B cell (primary cell): ENCODE measurements around the gene MAP6. TPM values are rescaled to one million over a fixed set of nuclear protein-coding genes. Genes with fewer than 3 reads are reported as not detected.

ENCODE experiments used
- ATAC-seq: fragments of 200-7000 bp; cut with Tn5 transposase; one replicate; pipeline ENCODE4 v1.10.0; 2021; ENCODE audit warnings: low read depth, mild to moderate bottlenecking, moderate number of reproducible peaks, moderate library complexity
- CTCF ChIA-PET: fragments of 350-600 bp; sonication (Branson Sonifier 250); formaldehyde crosslinking; loops from one replicate; lab custom pipeline; 2021; ENCODE audit warnings: antibody characterized with exemption, inconsistent platforms; lab: Charles Lee
- POLR2A ChIA-PET: fragments of 350-600 bp; sonication (Branson Sonifier 250); formaldehyde crosslinking; loops from one replicate; lab custom pipeline; 2021; ENCODE audit warnings: antibody characterized with exemption; lab: Charles Lee
- DNase-seq: peaks from one replicate; pipeline ENCODE4 v3.0.0; 2013
- H2AFZ ChIP-seq: 2 replicates; pipeline ENCODE4 v1.6.1; 2012; ENCODE audit warnings: mild to moderate bottlenecking, low read depth, low read length; ENCODE audit not compliant: insufficient read depth, poor library complexity, severe bottlenecking
- H3K27ac ChIP-seq, 2 donors: 1 replicate in 1 of 2; 2 replicates in 1 of 2; pipeline ENCODE4 v1.5.1; 2012 to 2013; ENCODE audit warnings: low read length in 2 of 2, mild to moderate bottlenecking in 2 of 2, moderate library complexity in 1 of 2
- H3K27me3 ChIP-seq, 4 experiments: fragments of 200-600 bp in 1 of 4; sonication (generic) in 1 of 4; replicated peaks in 1 of 4; 1 replicate in 2 of 4; 2 replicates in 2 of 4; pipeline versions ENCODE4 v1.6.1 to v1.7.0; 2013 to 2016; ENCODE audit warnings: low read length in 3 of 4, mild to moderate bottlenecking in 2 of 4, mixed read lengths in 1 of 4, moderate library complexity in 1 of 4; ENCODE audit not compliant: insufficient read depth in 4 of 4, control insufficient read depth in 3 of 4; ENCODE audit errors: control extremely low read depth in 1 of 4
- H3K36me3 ChIP-seq, 2 experiments: replicated peaks in 1 of 2; 1 replicate in 1 of 2; 2 replicates in 1 of 2; pipeline versions ENCODE4 v1.6.1 to v1.7.1; 2013; ENCODE audit warnings: low read length in 1 of 2; ENCODE audit not compliant: insufficient read depth in 2 of 2, control insufficient read depth in 1 of 2; ENCODE audit errors: control extremely low read depth in 1 of 2, extremely low read depth in 1 of 2
- H3K4me1 ChIP-seq, 2 donors: fragments of 200-600 bp in 1 of 2; sonication (generic) in 1 of 2; 1 replicate in 1 of 2; 2 replicates in 1 of 2; pipeline versions ENCODE4 v1.5.1 to v1.6.1; 2013 to 2017; ENCODE audit warnings: low read length in 2 of 2; ENCODE audit not compliant: control insufficient read depth in 2 of 2, insufficient read depth in 2 of 2
- H3K4me2 ChIP-seq: replicated peaks from 2 replicates; pipeline ENCODE3; 2012; ENCODE audit warnings: mild to moderate bottlenecking, low read depth, low read length; ENCODE audit not compliant: poor library complexity, severe bottlenecking
- H3K4me3 ChIP-seq, 5 experiments: fragments of 200-600 bp in 1 of 5; sonication (generic) in 1 of 5; 1 replicate in 3 of 5; 2 replicates in 2 of 5; pipeline versions ENCODE4 v1.5.1 to v1.7.0; 2011 to 2016; ENCODE audit warnings: low read length in 4 of 5, mild to moderate bottlenecking in 4 of 5, low read depth in 2 of 5, control low read depth in 1 of 5, moderate library complexity in 1 of 5; ENCODE audit not compliant: insufficient read depth in 1 of 5; ENCODE audit errors: control extremely low read depth in 1 of 5, extremely low read depth in 1 of 5
- H3K79me2 ChIP-seq: fragments of 200-600 bp; sonication (generic); one replicate; pipeline ENCODE4 v1.6.0; 2016; ENCODE audit warnings: low read length; ENCODE audit not compliant: control insufficient read depth, insufficient read depth
- H3K9ac ChIP-seq: fragments of 200-600 bp; sonication (generic); 2 replicates; pipeline ENCODE4 v1.6.1; 2017; ENCODE audit warnings: mild to moderate bottlenecking, low read length, moderate library complexity
- H3K9me3 ChIP-seq, 3 donors: one replicate each; pipeline versions ENCODE4 v1.6.1 to v1.7.1; 2013; ENCODE audit warnings: low read length in 2 of 3; ENCODE audit not compliant: control insufficient read depth in 2 of 3, insufficient read depth in 1 of 3; ENCODE audit errors: control extremely low read depth in 1 of 3
- H4K20me1 ChIP-seq: 2 replicates; pipeline ENCODE4 v1.6.0; 2012; ENCODE audit warnings: mild to moderate bottlenecking, low read length; ENCODE audit not compliant: insufficient read depth, control insufficient read depth, poor library complexity, severe bottlenecking
- H3K27ac Mint-ChIP-seq: one replicate; pipeline ENCODE4 v1.8.0; 2021; ENCODE audit warnings: mixed read lengths
- H3K27me3 Mint-ChIP-seq: one replicate; pipeline ENCODE4 v1.8.0; 2021; ENCODE audit warnings: mixed read lengths
- H3K4me1 Mint-ChIP-seq: one replicate; pipeline ENCODE4 v1.8.0; 2021; ENCODE audit warnings: mixed read lengths
- H3K4me3 Mint-ChIP-seq: one replicate; pipeline ENCODE4 v1.8.0; 2021; ENCODE audit warnings: mixed read lengths
- H3K9me3 Mint-ChIP-seq: one replicate; pipeline ENCODE4 v1.8.0; 2022; ENCODE audit warnings: mixed read lengths; ENCODE audit not compliant: insufficient read depth
- EZH2 ChIP-seq: IDR thresholded peaks from 2 replicates; pipeline ENCODE4 v1.6.1; 2012; ENCODE audit warnings: borderline replicate concordance, low read depth, mild to moderate bottlenecking, moderate library complexity, low read length; ENCODE audit not compliant: insufficient read depth, poor library complexity, severe bottlenecking
- WGBS: methylation state at CpG from one replicate; pipeline ENCODE4 v1.1.5; 2013; ENCODE audit warnings: missing lambda C conversion rate; ENCODE audit not compliant: insufficient coverage; 5-methylcytosine and 5-hydroxymethylcytosine counted together
- intact Hi-C: fragments of 100-400 bp; cut with micrococcal nuclease; formaldehyde crosslinking; loops from one replicate; pipeline ENCODE4 v1.10.0; 2022
- polyA plus RNA-seq: library from polyadenylated mRNA; depleted of rRNA; stranded (reverse); fragments of >200 nt; gene quantifications from 2 replicates; pipeline ENCODE4 v1.2.3, GENCODE V29; 2012
- total RNA-seq, 2 donors: library from RNA; stranded (reverse); fragments of 120-200 nt in 1 of 2; gene quantifications; 1 replicate in 1 of 2; 2 replicates in 1 of 2; pipeline versions ENCODE4 v1.2.3 to v1.2.4, GENCODE V29; 2013 to 2022
- TF ChIP-seq, protein P1 (sequence below): fragments of 200-600 bp; IDR thresholded peaks from one replicate; pipeline ENCODE4 v1.8.0; 2022; ENCODE audit warnings: antibody characterized with exemption, mild to moderate bottlenecking

The MAP6 gene
- total and polyA plus RNA-seq, 2 donors (not counting 1 experiment from before 2014, with no cell fraction given), result 0.54 to 0.57 TPM

DNA sequence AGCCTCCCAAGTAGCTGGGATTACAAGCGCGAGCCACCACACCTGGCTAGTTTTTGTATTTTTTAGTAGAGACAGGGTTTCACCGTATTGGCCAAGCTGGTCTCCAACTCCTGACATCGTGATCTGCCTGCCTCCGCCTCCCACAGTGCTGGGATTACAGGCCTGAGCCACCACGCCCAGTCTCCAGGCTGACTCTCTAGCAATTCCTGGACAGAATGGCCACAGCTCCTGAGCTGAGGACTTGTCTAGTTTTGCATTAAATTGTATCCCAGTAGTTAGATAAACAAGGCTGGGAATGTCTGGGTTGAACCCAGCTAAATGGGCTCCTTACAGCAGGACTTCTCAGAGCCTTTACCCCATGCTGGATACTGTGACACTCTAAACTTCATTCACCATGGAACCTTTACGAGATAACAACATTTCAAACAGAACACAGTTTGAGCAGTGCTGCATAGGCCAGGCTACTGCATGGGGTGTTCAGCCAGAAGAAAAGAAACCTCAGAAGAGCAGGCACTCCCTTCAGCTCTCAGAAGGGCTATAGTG is 34.9 kb upstream of the MAP6 start:
- CTCF ChIA-PET, result interaction anchor here (0.5 to 1.7 kb wide), 2 partner anchors 20 to 615 kb away, joined by 3 to 4 read pairs; no protein-coding TSS in a partner anchor

DNA sequence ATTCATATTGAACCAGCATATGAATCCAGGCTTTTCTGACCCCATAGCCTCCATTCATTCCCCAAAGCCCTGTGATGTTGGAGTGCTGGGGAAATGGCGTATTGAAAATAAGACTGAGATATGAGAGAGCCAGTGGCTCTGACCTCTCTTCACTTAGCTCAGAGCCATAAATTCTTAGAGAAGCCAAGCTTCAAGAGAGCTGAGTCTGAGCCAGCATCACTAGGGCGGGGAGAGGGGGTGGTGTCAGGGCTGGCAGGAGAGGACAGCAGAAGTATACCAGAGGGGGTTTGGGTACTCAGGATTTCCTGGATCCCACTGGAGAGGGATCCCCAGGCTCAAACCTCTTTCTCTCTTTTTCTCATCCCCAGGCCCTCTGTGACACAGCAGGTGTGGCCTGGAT is 32.1 kb upstream of the MAP6 start:
- no peaks in the 10 kb centered on the region for H3K36me3 ChIP-seq
- H3K4me1 ChIP-seq, result peaks cover 0 to under 1% of the 10 kb centered on the region in 2 donors
- intact Hi-C loops, result no loop called here
- no peak overlapping the region for H3K4me3 ChIP-seq
- H3K4me3 Mint-ChIP-seq, result no peak overlapping the region
- no peaks in the 10 kb centered on the region for H4K20me1 ChIP-seq
- no peak overlapping the region for H3K9ac ChIP-seq
- no peak for DNase-seq
- no peak overlapping the region for H3K27ac ChIP-seq
- peaks cover 6% of the 10 kb centered on the region for H3K4me1 Mint-ChIP-seq
- CTCF ChIA-PET, result no interaction called here
- peaks cover 19% of the 10 kb centered on the region for H3K27me3 Mint-ChIP-seq
- POLR2A ChIA-PET, result no interaction called here
- no peaks in the 10 kb centered on the region for H3K9me3 ChIP-seq
- peaks cover 0 to 3% (median 0%) of the 10 kb centered on the region in 4 experiments for H3K27me3 ChIP-seq
- no peaks in the 10 kb centered on the region for H3K79me2 ChIP-seq
- no peak overlapping the region for H3K4me2 ChIP-seq
- H2AFZ ChIP-seq, result no peak overlapping the region
- WGBS, result no CpG with 5 or more reads among the region's 2 CpGs
- TF ChIP-seq, protein P1, sequence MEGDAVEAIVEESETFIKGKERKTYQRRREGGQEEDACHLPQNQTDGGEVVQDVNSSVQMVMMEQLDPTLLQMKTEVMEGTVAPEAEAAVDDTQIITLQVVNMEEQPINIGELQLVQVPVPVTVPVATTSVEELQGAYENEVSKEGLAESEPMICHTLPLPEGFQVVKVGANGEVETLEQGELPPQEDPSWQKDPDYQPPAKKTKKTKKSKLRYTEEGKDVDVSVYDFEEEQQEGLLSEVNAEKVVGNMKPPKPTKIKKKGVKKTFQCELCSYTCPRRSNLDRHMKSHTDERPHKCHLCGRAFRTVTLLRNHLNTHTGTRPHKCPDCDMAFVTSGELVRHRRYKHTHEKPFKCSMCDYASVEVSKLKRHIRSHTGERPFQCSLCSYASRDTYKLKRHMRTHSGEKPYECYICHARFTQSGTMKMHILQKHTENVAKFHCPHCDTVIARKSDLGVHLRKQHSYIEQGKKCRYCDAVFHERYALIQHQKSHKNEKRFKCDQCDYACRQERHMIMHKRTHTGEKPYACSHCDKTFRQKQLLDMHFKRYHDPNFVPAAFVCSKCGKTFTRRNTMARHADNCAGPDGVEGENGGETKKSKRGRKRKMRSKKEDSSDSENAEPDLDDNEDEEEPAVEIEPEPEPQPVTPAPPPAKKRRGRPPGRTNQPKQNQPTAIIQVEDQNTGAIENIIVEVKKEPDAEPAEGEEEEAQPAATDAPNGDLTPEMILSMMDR, result no peak
- no peak for TF ChIP-seq EZH2
- no peak overlapping the region for H3K27ac Mint-ChIP-seq
- no peaks in the 10 kb centered on the region for H3K9me3 Mint-ChIP-seq
- ATAC-seq, result no peak

More for the DNA sequence above, 34.9 kb upstream of the MAP6 start:
- intact Hi-C loops, result no loop called here
- 83% methylated on average over 7 of the region's 7 CpGs for WGBS
- Histone ChIP-seq H3K27ac (no peak overlapping the region), H3K4me2 (no peak overlapping the region), H3K4me1 (peaks cover 0 to 7% of the 10 kb centered on the region in 2 donors), H3K9ac (no peak overlapping the region), H4K20me1 (no peaks in the 10 kb centered on the region), H3K4me3 (no peak overlapping the region), H2AFZ (no peak overlapping the region), H3K9me3 (no peaks in the 10 kb centered on the region), H3K79me2 (no peaks in the 10 kb centered on the region), H3K36me3 (no peaks in the 10 kb centered on the region), H3K27me3 (peaks cover 0 to 8% (median 2%) of the 10 kb centered on the region in 4 experiments)
- POLR2A ChIA-PET, result no interaction called here
- ATAC-seq (no peak), DNase-seq (no peak)
- TF ChIP-seq EZH2, result no peak
- TF ChIP-seq, protein P1, result no peak
- Mint-ChIP-seq H3K9me3 (no peaks in the 10 kb centered on the region), H3K27ac (no peak overlapping the region), H3K4me3 (no peak overlapping the region), H3K4me1 (peaks cover 12% of the 10 kb centered on the region), H3K27me3 (peaks cover 16% of the 10 kb centered on the region)
